ENCODE results near the gene AP4E1.

GRCh38 chr15:50968353-50968752 lies 59.9 kb downstream of the AP4E1 start:
- TF ChIP-seq CTCF (IDR thresholded peaks at IDR 0.05): no peak
- TF ChIP-seq EP300 (IDR thresholded peaks at IDR 0.05): no peak
